ENCODE results near the gene KHDC4.
A peak's percentile ranks its signal among the peaks of the same experiment; 100 is the strongest.

The KHDC4 gene

GRCh38 chr1:155934097-155934935 lies at the start of gene KHDC4:
TSS of gene KHDC4 (minus strand) at chr1:155934413. CDS start at chr1:155934373, 40 bp downstream.
- FAIRE-seq (peak; percentile 100), DNase-seq (ENCODE audit: insufficient read length, low spot score) (peak; percentile 83)

GRCh38 chr1:155983191-155984024 lies 49.2 kb upstream of the KHDC4 start:
- FAIRE-seq (no peak), DNase-seq (ENCODE audit: insufficient read length, low spot score) (no peak)

DNA sequence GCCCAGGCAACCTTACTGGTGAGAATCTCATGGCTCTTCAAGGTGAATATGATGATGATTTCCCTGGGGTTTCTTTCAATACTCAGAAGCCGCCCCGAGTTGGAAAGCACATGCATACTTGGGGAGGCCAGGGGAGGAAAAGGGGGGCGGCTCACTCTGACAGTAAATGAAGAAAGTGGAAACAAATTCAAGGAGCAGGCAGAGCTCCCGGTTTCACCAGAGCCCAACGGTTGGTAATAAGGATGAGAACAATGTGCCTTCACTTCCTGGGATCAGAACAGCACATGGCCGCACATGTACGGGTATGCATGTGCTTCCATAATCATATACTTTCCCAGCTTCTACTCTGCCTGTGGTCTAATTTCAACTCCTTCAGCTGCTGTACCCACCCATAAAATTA lies 47.9 kb upstream of the KHDC4 start:
- no peak for DNase-seq (ENCODE audit: insufficient read length, low spot score)
- FAIRE-seq, result no peak

DNA sequence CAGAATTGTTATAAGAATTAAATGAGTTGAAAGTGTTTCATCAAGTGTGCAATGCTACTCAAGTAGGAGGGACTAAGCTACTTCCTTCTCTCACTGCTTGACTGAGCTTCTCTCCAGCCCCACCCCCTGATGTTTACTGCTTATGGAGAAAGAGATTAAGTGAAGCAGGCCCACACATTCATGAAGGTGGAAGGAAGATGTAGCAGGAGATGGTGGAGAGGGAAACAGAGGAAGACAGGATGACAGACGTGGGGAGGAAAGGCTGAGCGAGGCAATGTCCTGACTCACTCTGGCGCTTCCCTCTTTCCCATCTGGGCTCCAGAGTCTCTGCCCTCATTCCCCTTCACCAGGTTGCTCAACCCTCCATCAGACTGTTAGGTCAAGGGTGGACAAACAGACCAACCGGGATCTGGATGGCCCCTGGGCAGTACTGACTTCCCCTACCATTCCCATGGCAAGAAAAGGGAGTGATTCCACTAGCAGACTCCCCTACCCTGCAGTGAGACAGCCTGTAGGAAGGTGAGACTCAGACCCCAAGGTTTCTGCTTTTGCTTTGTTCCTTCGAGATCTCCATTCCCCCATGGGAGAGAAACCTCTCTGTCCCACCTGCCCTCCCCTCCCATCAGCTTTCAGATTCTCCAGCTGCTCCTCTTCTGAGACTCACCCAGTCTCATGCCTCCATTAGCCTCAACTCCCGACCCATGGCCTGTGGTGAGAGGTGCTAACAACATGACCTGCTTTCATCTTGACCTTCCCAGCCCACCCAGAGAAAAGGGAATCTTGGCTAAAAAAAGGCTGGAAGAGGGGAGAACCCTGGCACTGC lies 47.3 kb upstream of the KHDC4 start:
- FAIRE-seq, result peak; percentile 92
- no peak for DNase-seq (ENCODE audit: insufficient read length, low spot score)

DNA sequence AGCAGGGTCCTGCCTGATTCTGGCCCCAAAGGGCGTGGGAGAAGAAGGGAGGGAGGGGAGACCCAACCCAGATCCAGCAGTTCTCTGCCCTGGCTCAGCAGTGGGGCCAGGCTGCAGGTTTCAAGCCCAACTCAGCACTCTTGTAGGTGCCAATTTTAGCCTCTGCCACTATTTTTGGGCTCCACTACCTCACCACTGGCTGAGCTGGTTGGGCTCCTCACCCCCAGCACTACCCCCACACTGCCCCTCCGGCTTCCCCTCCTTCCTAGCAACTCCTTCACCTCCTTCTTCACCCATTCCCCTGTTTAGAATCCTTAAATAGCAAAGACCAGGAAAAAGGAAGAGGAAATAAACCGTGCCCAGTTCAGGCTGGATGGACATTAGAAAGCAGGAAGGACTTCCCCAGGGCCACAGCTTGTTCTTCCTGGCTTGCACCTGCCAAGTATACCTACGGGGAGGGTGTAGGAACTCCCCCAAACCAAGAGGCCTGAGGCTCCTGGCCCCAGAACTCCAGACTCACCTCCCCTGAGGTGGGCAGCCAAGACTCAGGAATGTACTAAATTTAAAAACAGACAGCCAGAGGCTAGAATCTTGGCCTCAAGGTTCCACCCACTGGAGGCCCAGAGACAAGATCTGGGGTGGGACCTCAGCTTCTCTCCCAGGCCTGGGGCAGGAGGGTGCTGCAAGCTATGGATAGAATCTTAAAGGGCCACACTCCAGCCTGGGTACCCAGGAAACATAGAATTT lies 45.6 kb upstream of the KHDC4 start:
- peak; percentile 77 for FAIRE-seq
- DNase-seq (ENCODE audit: insufficient read length, low spot score), result no peak

- FAIRE-seq (no peak), DNase-seq (ENCODE audit: insufficient read length, low spot score) (no peak)
Measured at GRCh38 chr1:155978973-155979429, 44.8 kb upstream of the KHDC4 start.

DNA sequence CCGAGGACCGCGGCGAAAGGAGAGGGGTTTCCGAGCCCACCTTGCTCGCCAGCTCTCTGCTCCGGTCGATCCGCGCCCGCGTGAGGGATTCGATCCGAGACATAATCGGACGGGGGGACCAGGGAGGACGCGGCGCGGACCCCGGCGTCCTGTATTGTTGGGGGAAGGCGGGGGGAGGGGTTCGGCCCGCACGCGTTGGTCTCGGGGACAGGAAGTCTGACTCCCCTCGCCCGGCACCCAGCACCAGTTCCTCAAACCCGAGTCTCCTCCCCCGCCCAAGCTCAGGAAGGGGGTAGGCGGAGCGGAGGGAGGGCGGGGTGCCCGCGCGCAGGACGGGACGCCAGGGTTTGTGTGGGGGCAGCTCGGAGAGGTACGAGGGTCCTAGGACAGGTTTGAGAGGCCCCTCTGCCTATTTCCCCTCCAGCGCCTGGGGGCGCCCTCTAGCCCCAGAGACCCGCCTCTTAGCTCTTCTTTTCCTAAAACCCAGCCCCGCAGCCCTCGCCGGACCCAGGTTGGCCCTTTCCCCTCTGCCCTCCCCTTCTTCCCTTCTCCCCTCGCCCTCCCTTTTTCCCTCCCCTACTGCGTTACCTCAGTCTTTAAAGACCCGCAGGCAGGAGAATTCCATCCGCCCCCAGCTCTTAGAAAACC lies 44.2 kb upstream of the KHDC4 start, which contains the start of gene ARHGEF2:
Gene ARHGEF2 (minus strand): TSS at position 223 of the 648 bp plus-strand sequence. CDS start 120 bp downstream, at position 103.
- FAIRE-seq (peak; percentile 47), DNase-seq (ENCODE audit: insufficient read length, low spot score) (peak; percentile 79)

DNA sequence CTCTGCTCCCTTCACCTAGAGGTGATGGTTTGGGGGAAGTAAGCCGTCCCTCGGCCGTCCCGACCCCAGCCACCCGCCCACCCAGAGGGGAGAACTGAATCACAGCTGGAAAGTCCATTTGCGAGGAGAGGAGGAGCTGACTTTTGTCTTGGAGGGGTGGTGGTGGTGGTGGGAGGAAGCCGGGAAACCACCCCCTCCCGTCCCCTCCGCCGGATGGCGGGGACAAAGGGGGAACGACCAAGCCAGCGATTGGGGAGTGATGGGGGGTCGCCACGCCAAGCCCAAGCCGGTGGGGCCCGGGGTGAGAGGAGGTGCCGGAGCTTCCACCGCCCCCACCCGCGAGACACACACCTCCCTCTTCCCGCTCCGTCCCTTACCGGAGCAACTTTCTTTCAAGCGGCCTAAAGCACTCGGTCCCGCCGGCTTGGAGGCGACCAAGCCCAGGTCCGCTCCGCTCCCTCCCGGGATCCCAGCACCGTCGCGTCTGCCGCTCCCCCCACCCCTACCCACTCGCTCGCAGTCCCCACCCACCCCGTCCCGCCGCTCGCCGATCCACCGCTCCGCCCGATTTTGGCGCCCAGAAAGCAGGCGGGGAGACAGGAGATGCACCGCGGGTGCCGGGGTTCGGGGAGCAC lies 43.6 kb upstream of the KHDC4 start:
- DNase-seq (ENCODE audit: insufficient read length, low spot score), result no peak
- FAIRE-seq, result no peak

DNA sequence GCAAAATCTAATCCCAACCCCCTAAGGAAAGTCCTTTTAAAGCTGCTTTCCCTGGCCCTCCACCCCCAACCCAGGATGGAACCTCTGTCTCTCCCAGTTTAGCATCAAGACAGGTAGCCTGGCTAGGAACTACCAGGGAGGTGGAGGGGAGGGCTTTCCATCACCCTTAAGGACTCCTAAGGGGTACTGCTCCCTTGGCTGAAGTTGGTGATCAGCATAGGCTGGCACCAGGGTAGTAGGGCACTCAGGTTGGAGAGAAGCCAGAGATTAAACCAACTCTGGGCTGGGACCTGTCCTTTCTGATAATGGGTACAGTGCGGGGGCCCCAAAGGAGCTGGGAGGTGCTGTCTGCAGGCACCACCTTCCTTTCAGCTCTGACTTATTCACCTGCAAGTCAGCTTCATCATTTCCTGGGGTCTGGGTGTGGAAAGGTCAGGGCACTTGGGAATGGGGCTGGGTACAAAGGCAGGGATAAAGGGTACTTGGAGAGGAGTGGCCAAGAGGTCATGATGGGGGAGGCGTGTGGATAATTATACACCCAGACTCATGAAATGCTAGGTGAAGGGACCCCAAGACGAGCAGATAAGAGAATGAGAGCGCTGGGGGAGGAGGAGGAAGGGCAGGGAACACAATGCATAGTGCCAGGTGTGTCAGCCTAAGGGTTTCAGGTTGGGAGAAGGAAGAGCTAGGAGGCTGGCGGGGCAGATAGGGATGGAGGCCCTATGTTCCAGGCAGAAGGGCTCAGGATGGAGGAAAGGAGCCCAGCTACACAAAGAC lies 42.9 kb upstream of the KHDC4 start:
- DNase-seq (ENCODE audit: insufficient read length, low spot score) (no peak), FAIRE-seq (no peak)

- FAIRE-seq (no peak), DNase-seq (ENCODE audit: insufficient read length, low spot score) (no peak)
Measured at GRCh38 chr1:155976062-155976912, 42.1 kb upstream of the KHDC4 start.

- DNase-seq (ENCODE audit: insufficient read length, low spot score) (no peak), FAIRE-seq (no peak)
Measured at GRCh38 chr1:155975375-155976061, 41.3 kb upstream of the KHDC4 start.

DNA sequence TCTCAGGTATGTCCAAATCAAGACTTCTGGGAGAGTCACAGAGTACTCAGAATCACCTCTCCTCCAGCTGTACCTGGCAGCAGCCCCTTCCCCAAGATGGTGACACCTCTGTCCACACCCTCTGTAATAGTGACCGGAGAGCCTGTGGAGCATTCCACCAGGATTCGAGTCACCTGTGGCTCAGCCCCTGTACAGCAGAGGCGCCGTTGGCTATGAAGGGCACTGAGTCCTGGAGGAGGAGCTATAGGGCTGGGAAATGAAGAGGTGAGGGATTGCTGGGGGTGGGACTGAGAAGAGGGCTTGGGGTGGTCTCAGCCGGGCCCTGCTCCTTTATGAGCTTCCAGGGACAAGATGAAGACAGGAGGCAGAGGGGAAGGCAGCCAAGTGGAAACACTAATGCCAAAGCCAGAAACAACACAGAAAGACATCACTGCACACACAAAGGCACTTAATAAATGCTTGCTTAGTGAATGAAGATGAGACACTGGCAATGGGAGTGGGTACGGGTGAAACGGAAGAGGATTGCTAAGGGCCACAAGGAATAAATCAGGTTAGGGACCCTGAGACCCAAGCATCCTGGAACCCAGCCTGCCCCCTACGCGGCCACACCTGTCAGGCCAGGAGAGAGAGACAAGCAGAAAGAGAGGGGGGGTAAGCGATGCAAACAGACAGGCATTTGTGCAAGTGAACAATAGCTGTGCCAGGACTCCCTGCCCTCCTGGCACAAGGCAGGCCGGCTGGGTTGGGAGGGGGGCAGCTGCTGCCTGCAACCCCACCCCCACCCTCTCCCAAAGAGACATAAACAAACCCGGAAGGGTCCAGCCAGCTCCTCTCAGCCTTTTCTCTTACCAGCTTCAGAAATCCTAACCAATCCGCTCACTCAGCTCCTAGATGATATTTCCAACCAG lies 40.2 kb upstream of the KHDC4 start:
- FAIRE-seq, result no peak
- DNase-seq (ENCODE audit: insufficient read length, low spot score), result no peak

DNA sequence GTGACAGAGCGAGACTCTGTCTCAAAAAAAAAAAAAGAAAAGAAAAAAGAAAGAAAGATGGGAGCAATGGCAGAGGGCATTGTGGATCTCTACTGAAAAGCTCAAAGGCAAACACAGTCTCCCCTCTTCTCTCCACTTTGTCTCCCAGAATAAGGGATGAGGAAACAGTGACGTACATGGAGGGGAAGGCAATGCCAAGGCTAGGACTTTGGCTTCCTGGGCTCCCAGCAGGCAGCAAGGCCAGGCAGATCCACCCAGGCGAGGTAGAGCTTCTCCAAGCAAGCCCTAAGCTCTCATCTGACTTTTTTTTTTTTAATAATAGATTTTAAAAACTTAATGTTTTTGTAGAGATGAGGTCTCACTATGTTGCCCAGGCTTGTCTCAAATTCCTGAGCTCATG lies 39.5 kb upstream of the KHDC4 start:
- DNase-seq (ENCODE audit: insufficient read length, low spot score), result no peak

DNA sequence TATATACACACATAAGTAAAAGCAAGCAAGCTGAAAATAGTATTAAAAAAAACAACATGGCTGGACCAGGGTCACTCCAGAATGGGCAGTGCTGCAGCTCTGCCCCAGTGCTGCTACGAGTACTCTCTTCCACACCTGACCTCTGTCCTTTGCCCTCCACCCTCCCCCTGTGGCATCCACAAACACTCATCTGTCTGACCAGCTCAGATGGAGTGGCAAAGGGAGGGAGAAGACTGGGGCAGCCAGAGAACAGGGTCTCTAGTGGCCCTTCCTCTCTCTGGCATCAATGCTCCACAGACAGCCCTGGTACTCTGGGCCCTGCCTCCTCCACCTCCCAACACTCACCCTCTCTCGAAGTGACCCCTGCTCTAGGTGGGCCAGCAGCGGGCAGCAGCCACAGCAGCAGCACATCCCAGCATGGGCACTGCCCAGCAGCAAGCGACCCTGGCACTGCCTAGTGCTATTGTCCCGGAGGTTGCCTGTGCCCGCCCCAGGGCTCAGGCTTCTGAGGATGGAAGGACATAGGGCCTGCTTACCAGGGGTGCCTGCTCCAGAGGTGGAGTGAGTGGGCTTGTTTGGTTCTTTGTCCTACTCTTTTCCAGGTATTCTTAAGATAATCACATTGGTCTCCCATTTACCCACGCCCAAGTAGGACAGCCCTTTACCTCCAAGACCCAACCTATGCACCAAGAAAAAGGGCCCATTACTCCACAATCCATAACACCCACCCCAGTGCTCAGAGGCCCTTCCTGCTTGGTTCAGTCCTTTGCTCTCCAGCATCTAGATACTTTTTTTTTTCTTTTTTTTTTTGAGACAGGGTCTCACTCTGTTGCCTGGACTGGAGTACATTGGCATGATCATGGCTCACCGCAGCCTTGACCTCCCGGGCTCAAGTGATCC lies 37.9 kb upstream of the KHDC4 start:
- no peak for DNase-seq (ENCODE audit: insufficient read length, low spot score)
- no peak for FAIRE-seq

More for the DNA sequence above, 39.5 kb upstream of the KHDC4 start:
- no peak for FAIRE-seq

Data from GM19239 (cell line).